Fibroblast of skin of scalp (primary cell): Measurements from ENCODE around the gene MCCD1.

Source experiments
- DNase-seq: peaks from one replicate; pipeline ENCODE4 v3.0.0-alpha.2; 2013

The MCCD1 gene

GRCh38 chr6:31513456-31514165 lies 15.2 kb upstream of the MCCD1 start:
- no peak for DNase-seq

GRCh38 chr6:31521835-31522234 lies 6.9 kb upstream of the MCCD1 start:
- DNase-seq: no peak

- no peak for DNase-seq
These were observed 3.2 kb upstream of the MCCD1 start for GRCh38 chr6:31525553-31525931.

GRCh38 chr6:31525932-31526591 lies 2.7 kb upstream of the MCCD1 start:
- peak; percentile 33 for DNase-seq

GRCh38 chr6:31528307-31528777 lies 420 bp upstream of the MCCD1 start:
- DNase-seq: no peak

- DNase-seq: no peak
These were observed 778 bp downstream of the MCCD1 start for GRCh38 chr6:31529329-31530150.

GRCh38 chr6:31530659-31531058 lies 1.9 kb downstream of the MCCD1 start:
- DNase-seq: no peak

- DNase-seq: no peak
These were observed 2.4 kb downstream of the MCCD1 start for GRCh38 chr6:31531162-31531561.

- no peak for DNase-seq
These were observed 3.2 kb downstream of the MCCD1 start for GRCh38 chr6:31531771-31532643.

- no peak for DNase-seq
These were observed 4.1 kb downstream of the MCCD1 start for GRCh38 chr6:31532644-31533454.

GRCh38 chr6:31533455-31533841 lies 4.7 kb downstream of the MCCD1 start:
- no peak for DNase-seq

GRCh38 chr6:31534011-31534410 lies 5.2 kb downstream of the MCCD1 start:
- no peak for DNase-seq

GRCh38 chr6:31534521-31535040 lies 5.8 kb downstream of the MCCD1 start:
- DNase-seq: no peak

GRCh38 chr6:31535538-31536324 lies 7.0 kb downstream of the MCCD1 start:
- no peak for DNase-seq

- no peak for DNase-seq
These were observed 10.1 kb downstream of the MCCD1 start for GRCh38 chr6:31538805-31539400.

GRCh38 chr6:31540640-31541039 lies 11.9 kb downstream of the MCCD1 start:
- no peak for DNase-seq

GRCh38 chr6:31541059-31541657 lies 12.4 kb downstream of the MCCD1 start:
- DNase-seq: peak; percentile 41

GRCh38 chr6:31541658-31542521 lies 13.1 kb downstream of the MCCD1 start, which contains the start of gene DDX39B:
TSS of gene DDX39B (minus strand) at chr6:31542003. CDS start at chr6:31540532, 1,471 bp downstream.
- DNase-seq: peak; percentile 98
